Panc1 (cell line): Measurements from ENCODE around the gene ZBTB33. TPM values are rescaled to one million over a fixed set of nuclear protein-coding genes. Genes with fewer than 3 reads are reported as not detected.

Experiments
- ATAC-seq: fragments of 200-7000 bp; cut with Tn5 transposase; 2 replicates; pipeline ENCODE4 v1.9.1; 2020; ENCODE audit warnings: mild to moderate bottlenecking, moderate library complexity
- BruUV-seq: library from RNA; stranded (reverse); fragments of 400-500 nt; replicated peaks from 2 replicates; lab custom pipeline; 2021; lab: Mats Ljungman, UMichigan
- CTCF ChIA-PET: fragments of 300-600 bp; sonication (Branson Sonifier 250); formaldehyde crosslinking; loops from one replicate; lab custom pipeline; 2022; ENCODE audit warnings: antibody characterized with exemption; lab: Charles Lee
- POLR2A ChIA-PET: fragments of 300-600 bp; sonication (Branson Sonifier 250); formaldehyde crosslinking; loops from one replicate; lab custom pipeline; 2022; ENCODE audit warnings: antibody characterized with exemption; lab: Charles Lee
- DNase-seq: peaks from one replicate; pipeline ENCODE4 v3.0.0-alpha.2; 2010; ENCODE audit warnings: low read depth, low spot score
- H3K27ac ChIP-seq: 2 replicates; pipeline ENCODE4 v1.5.1; 2011; ENCODE audit warnings: mild to moderate bottlenecking, low read length, inconsistent platforms
- H3K27me3 ChIP-seq: fragments of 200-500 bp; sonication (Bioruptor generic); 2 replicates; pipeline ENCODE4 v1.6.0; 2014; ENCODE audit warnings: low read length, inconsistent platforms; ENCODE audit not compliant: control insufficient read depth, insufficient read depth
- H3K36me3 ChIP-seq: fragments of 200-500 bp; sonication (Bioruptor generic); 2 replicates; pipeline ENCODE4 v1.5.1; 2014; ENCODE audit warnings: inconsistent platforms, mild to moderate bottlenecking, low read length, moderate library complexity; ENCODE audit not compliant: control insufficient read depth, insufficient read depth
- H3K4me1 ChIP-seq: 2 replicates; pipeline ENCODE4 v1.5.1; 2011; ENCODE audit warnings: inconsistent platforms, mild to moderate bottlenecking, low read length, moderate library complexity; ENCODE audit not compliant: control insufficient read depth, insufficient read depth
- H3K4me3 ChIP-seq, 2 experiments: 2 replicates each; pipeline ENCODE4 v1.5.1; 2011 to 2012; ENCODE audit warnings: low read depth in 2 of 2, low read length in 2 of 2, mild to moderate bottlenecking in 2 of 2, inconsistent platforms in 1 of 2, moderate library complexity in 1 of 2
- H3K9me3 ChIP-seq: fragments of 200-500 bp; sonication (Bioruptor generic); 2 replicates; pipeline ENCODE4 v1.5.1; 2014; ENCODE audit warnings: low read depth, mild to moderate bottlenecking, inconsistent platforms, low read length, moderate library complexity; ENCODE audit not compliant: control insufficient read depth, insufficient read depth
- CTCF ChIP-seq: fragments of 450-650 bp; IDR thresholded peaks from 2 replicates; pipeline ENCODE4 v1.5.1; 2017; ENCODE audit warnings: mild to moderate bottlenecking
- POLR2AphosphoS5 ChIP-seq: IDR thresholded peaks from 2 replicates; pipeline ENCODE4 v1.6.1; 2012; ENCODE audit warnings: mild to moderate bottlenecking, low read depth, low read length, moderate library complexity
- SIN3A ChIP-seq: IDR thresholded peaks from 2 replicates; pipeline ENCODE4 v1.6.1; 2012; ENCODE audit warnings: low read depth, mild to moderate bottlenecking, low read length, moderate library complexity, borderline replicate concordance; ENCODE audit not compliant: insufficient read depth
- TCF7L2 ChIP-seq: IDR thresholded peaks from 2 replicates; pipeline ENCODE4 v1.6.1; 2011; ENCODE audit warnings: mild to moderate bottlenecking, low read depth, low read length, inconsistent platforms
- in situ Hi-C: cut with HindIII; loops from 2 replicates; pipeline ENCODE4 v1.10.0; 2016; ENCODE audit warnings: low sequenced_read_pairs, low pct_unique_long_range_greater_than_20kb
- intact Hi-C: fragments of 100-400 bp; cut with micrococcal nuclease; formaldehyde crosslinking; loops from one replicate; pipeline ENCODE4 v1.10.0; 2022; ENCODE audit not compliant: unreplicated experiment
- total RNA-seq: library from RNA; stranded (reverse); gene quantifications from one replicate; pipeline ENCODE4 v1.2.1, GENCODE V29; 2021; ENCODE audit not compliant: unreplicated experiment
- TF ChIP-seq, protein P1 (sequence below), 2 experiments: IDR thresholded peaks; 2 replicates each; pipeline ENCODE4 v1.6.1; 2011 to 2012; ENCODE audit warnings: low read depth in 2 of 2, control low read depth in 1 of 2, low read length in 1 of 2, mild to moderate bottlenecking in 1 of 2, moderate library complexity in 1 of 2; ENCODE audit not compliant: insufficient read depth in 1 of 2

ZBTB33 gene
- total RNA-seq, 1 experiment from 2014 or later: 21.5 TPM

DNA sequence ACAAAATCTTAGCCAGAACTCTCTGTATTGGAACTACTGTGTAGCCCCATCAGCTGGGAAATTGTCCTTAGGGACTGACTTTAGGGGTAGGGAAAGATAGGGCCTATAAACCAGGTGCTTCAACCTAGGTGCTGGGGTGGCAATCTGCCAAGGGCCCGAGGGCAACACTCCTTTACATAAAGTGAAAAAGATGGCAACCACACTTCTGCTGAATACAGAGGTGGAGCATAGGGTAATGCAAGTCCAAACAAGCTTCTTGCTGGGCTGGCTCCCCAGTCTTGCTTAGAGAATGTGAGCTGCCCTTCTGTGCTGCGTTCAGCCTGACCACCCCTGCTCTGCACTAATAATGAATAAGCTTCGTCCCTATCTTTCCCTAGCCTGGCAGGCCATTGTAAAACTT lies 9.8 kb downstream of the ZBTB33 start:
- intact Hi-C loops (no loop called here), in situ Hi-C loops (no loop called here)
- Histone ChIP-seq H3K4me1 (no peaks in the 10 kb centered on the region), H3K27ac (no peak overlapping the region), H3K36me3 (no peaks in the 10 kb centered on the region; the same call in 1 of the 2 replicates), H3K9me3 (no peaks in the 10 kb centered on the region), H3K27me3 (no peaks in the 10 kb centered on the region), H3K4me3 (no peak overlapping the region)
- DNase-seq (no peak), ATAC-seq (peak; percentile 38; the same call in 1 of the 2 replicates)
- BruUV-seq: no TSS peak
- ChIA-PET CTCF (no interaction called here), POLR2A (no interaction called here)
- TF ChIP-seq POLR2AphosphoS5 (no peak), SIN3A (no peak), TCF7L2 (no peak), CTCF (no peak)
- TF ChIP-seq, protein P1, sequence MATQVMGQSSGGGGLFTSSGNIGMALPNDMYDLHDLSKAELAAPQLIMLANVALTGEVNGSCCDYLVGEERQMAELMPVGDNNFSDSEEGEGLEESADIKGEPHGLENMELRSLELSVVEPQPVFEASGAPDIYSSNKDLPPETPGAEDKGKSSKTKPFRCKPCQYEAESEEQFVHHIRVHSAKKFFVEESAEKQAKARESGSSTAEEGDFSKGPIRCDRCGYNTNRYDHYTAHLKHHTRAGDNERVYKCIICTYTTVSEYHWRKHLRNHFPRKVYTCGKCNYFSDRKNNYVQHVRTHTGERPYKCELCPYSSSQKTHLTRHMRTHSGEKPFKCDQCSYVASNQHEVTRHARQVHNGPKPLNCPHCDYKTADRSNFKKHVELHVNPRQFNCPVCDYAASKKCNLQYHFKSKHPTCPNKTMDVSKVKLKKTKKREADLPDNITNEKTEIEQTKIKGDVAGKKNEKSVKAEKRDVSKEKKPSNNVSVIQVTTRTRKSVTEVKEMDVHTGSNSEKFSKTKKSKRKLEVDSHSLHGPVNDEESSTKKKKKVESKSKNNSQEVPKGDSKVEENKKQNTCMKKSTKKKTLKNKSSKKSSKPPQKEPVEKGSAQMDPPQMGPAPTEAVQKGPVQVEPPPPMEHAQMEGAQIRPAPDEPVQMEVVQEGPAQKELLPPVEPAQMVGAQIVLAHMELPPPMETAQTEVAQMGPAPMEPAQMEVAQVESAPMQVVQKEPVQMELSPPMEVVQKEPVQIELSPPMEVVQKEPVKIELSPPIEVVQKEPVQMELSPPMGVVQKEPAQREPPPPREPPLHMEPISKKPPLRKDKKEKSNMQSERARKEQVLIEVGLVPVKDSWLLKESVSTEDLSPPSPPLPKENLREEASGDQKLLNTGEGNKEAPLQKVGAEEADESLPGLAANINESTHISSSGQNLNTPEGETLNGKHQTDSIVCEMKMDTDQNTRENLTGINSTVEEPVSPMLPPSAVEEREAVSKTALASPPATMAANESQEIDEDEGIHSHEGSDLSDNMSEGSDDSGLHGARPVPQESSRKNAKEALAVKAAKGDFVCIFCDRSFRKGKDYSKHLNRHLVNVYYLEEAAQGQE (IDR thresholded peaks at IDR 0.05; ENCODE audit: insufficient read depth in 1 of 2, low read depth in 2 of 2, low read length in 1 of 2): no peak

- no peak for ATAC-seq
- no TSS peak for BruUV-seq
Observed at GRCh38 chrX:120262859-120263708, 12.5 kb downstream of the ZBTB33 start.

More at GRCh38 chrX:120262859-120263708, 12.5 kb downstream of the ZBTB33 start:
- no peaks in the 10 kb centered on the region for H3K27me3 ChIP-seq
- POLR2A ChIA-PET: no interaction called here
- H3K9me3 ChIP-seq: no peaks in the 10 kb centered on the region
- in situ Hi-C loops (no loop called here), intact Hi-C loops (no loop called here)
- no peak for TF ChIP-seq TCF7L2
- TF ChIP-seq, protein P1 (IDR thresholded peaks at IDR 0.05; ENCODE audit: insufficient read depth in 1 of 2, low read depth in 2 of 2, low read length in 1 of 2): no peak
- TF ChIP-seq SIN3A: no peak
- TF ChIP-seq POLR2AphosphoS5: no peak
- no peak for TF ChIP-seq CTCF
- DNase-seq: no peak
- H3K36me3 ChIP-seq: no peaks in the 10 kb centered on the region; the same call in 1 of the 2 replicates
- H3K4me1 ChIP-seq: no peaks in the 10 kb centered on the region
- no peak overlapping the region for H3K4me3 ChIP-seq
- H3K27ac ChIP-seq: no peak overlapping the region
- CTCF ChIA-PET: no interaction called here
